ENCODE measurements around the gene HPCAL1. TPM values are rescaled to one million over a fixed set of nuclear protein-coding genes. Genes with fewer than 3 reads are reported as not detected.
A peak's percentile ranks its signal among the peaks of the same experiment; 100 is the strongest.

Gene HPCAL1
- total and polyA plus RNA-seq, 5 experiments from 2014 or later: 71.5 to 122 (median 86.2) TPM

GRCh38 chr2:10345126-10345525 lies 42.4 kb downstream of the HPCAL1 start:
- Mint-ChIP-seq H3K4me1 (peaks cover 51 to 85% (median 79%) of the 10 kb centered on the region in 4 donors), H3K4me3 (peak overlapping the region in 6 of 10 donors; percentile 5 to 64 (median 38)), H3K27ac (peak overlapping the region in 9 of 10 donors; percentile 51 to 89 (median 70)), H3K36me3 (peaks cover 0 to 3% (median 0%) of the 10 kb centered on the region in 3 donors), H3K27me3 (no peaks in the 10 kb centered on the region), H3K9me3 (no peaks in the 10 kb centered on the region)
- POLR2A ChIA-PET: interaction anchor here (0.7 kb wide), 1 partner anchor 43 kb away, joined by 4 read pairs; no protein-coding TSS in a partner anchor
- ATAC-seq (no peak), DNase-seq (peak in 1 of 10 donors; percentile 4)

GRCh38 chr2:10345813-10346212 lies 43.1 kb downstream of the HPCAL1 start:
- Mint-ChIP-seq H3K9me3 (no peaks in the 10 kb centered on the region), H3K36me3 (peaks cover 0 to 3% (median 0%) of the 10 kb centered on the region in 3 donors), H3K4me3 (peak overlapping the region in 3 of 10 donors; percentile 19 to 65 (median 24)), H3K27ac (peak overlapping the region in 7 of 10 donors; percentile 9 to 89 (median 62)), H3K27me3 (no peaks in the 10 kb centered on the region), H3K4me1 (peaks cover 49 to 84% (median 77%) of the 10 kb centered on the region in 4 donors)
- POLR2A ChIA-PET: no interaction called here
- DNase-seq (peak in 1 of 10 donors; percentile 22), ATAC-seq (no peak)

- H3K27me3 Mint-ChIP-seq: no peaks in the 10 kb centered on the region
- no peaks in the 10 kb centered on the region for H3K9me3 Mint-ChIP-seq
- no peak overlapping the region for H3K4me3 Mint-ChIP-seq
- H3K4me1 Mint-ChIP-seq: peaks cover 48 to 85% (median 78%) of the 10 kb centered on the region in 4 donors
- peak overlapping the region in 5 of 10 donors; percentile 20 to 89 (median 62) for H3K27ac Mint-ChIP-seq
- POLR2A ChIA-PET: interaction anchor here (1.0 kb wide), 1 partner anchor 32 kb away, joined by 8 read pairs; no protein-coding TSS in a partner anchor
- ATAC-seq (no peak), DNase-seq (peak in 1 of 10 donors; percentile 8)
- H3K36me3 Mint-ChIP-seq: peaks cover 0 to 3% (median 0%) of the 10 kb centered on the region in 3 donors
Observed at GRCh38 chr2:10346929-10347561, 44.3 kb downstream of the HPCAL1 start.

GRCh38 chr2:10347562-10347948 lies 44.9 kb downstream of the HPCAL1 start:
- DNase-seq (peak in 1 of 10 donors; percentile 45), ATAC-seq (no peak)
- peaks cover 53 to 85% (median 82%) of the 10 kb centered on the region in 4 donors for H3K4me1 Mint-ChIP-seq
- H3K27me3 Mint-ChIP-seq: no peaks in the 10 kb centered on the region
- POLR2A ChIA-PET: no interaction called here
- no peak overlapping the region for H3K4me3 Mint-ChIP-seq
- H3K9me3 Mint-ChIP-seq: no peaks in the 10 kb centered on the region
- H3K36me3 Mint-ChIP-seq: peaks cover 0 to 6% (median 0%) of the 10 kb centered on the region in 3 donors
- peak overlapping the region in 3 of 10 donors; percentile 46 to 89 (median 62) for H3K27ac Mint-ChIP-seq

GRCh38 chr2:10348891-10349290 lies 46.2 kb downstream of the HPCAL1 start:
- DNase-seq (no peak), ATAC-seq (no peak)
- peak overlapping the region in 7 of 10 donors; percentile 0 to 35 (median 24) for H3K27ac Mint-ChIP-seq

GRCh38 chr2:10350761-10351160 lies 48.1 kb downstream of the HPCAL1 start:
- Mint-ChIP-seq H3K9me3 (no peaks in the 10 kb centered on the region), H3K4me1 (peaks cover 43 to 80% (median 76%) of the 10 kb centered on the region in 4 donors), H3K4me3 (no peak overlapping the region), H3K36me3 (peaks cover 0 to 19% (median 0%) of the 10 kb centered on the region in 3 donors), H3K27ac (peak overlapping the region in 9 of 10 donors; percentile 23 to 93 (median 43)), H3K27me3 (no peaks in the 10 kb centered on the region)
- POLR2A ChIA-PET: no interaction called here
- no peak for ATAC-seq
- DNase-seq: no peak

More at GRCh38 chr2:10348891-10349290, 46.2 kb downstream of the HPCAL1 start:
- Mint-ChIP-seq H3K4me1 (peaks cover 45 to 81% (median 79%) of the 10 kb centered on the region in 4 donors), H3K9me3 (no peaks in the 10 kb centered on the region), H3K36me3 (peaks cover 0 to 6% (median 0%) of the 10 kb centered on the region in 3 donors), H3K27me3 (no peaks in the 10 kb centered on the region), H3K4me3 (peak overlapping the region in 1 of 10 donors; percentile 7)
- POLR2A ChIA-PET: no interaction called here

GRCh38 chr2:10352361-10352760 lies 49.7 kb downstream of the HPCAL1 start:
- Mint-ChIP-seq H3K4me3 (peak overlapping the region in 2 of 10 donors; percentile 16 to 27), H3K36me3 (peaks cover 0 to 22% (median 0%) of the 10 kb centered on the region in 3 donors), H3K27me3 (no peaks in the 10 kb centered on the region), H3K9me3 (no peaks in the 10 kb centered on the region), H3K4me1 (peaks cover 50 to 80% (median 78%) of the 10 kb centered on the region in 4 donors), H3K27ac (peak overlapping the region in 9 of 10 donors; percentile 18 to 93 (median 66))
- no peak for ATAC-seq
- DNase-seq: peak in 1 of 10 donors; percentile 2
- POLR2A ChIA-PET: interaction anchor here (0.6 to 1.7 kb wide), 4 partner anchors 11 to 49 kb away, joined by 3 to 6 read pairs (median 4); no protein-coding TSS in a partner anchor

- Mint-ChIP-seq H3K4me1 (peaks cover 45 to 79% (median 75%) of the 10 kb centered on the region in 4 donors), H3K27ac (peak overlapping the region in 9 of 10 donors; percentile 13 to 93 (median 66)), H3K27me3 (no peaks in the 10 kb centered on the region), H3K9me3 (no peaks in the 10 kb centered on the region), H3K36me3 (peaks cover 0 to 25% (median 0%) of the 10 kb centered on the region in 3 donors), H3K4me3 (no peak overlapping the region)
- DNase-seq: peak in 1 of 10 donors; percentile 36
- POLR2A ChIA-PET: interaction anchor here (1.0 to 1.7 kb wide), 2 partner anchors 15 to 49 kb away, joined by 3 to 5 read pairs; no protein-coding TSS in a partner anchor
- ATAC-seq: no peak
Observed at GRCh38 chr2:10352972-10353371, 50.3 kb downstream of the HPCAL1 start.

- H3K9me3 Mint-ChIP-seq: no peaks in the 10 kb centered on the region
- H3K27ac Mint-ChIP-seq: peak overlapping the region in 9 of 10 donors; percentile 29 to 93 (median 60)
- POLR2A ChIA-PET: no interaction called here
- H3K4me3 Mint-ChIP-seq: no peak overlapping the region
- peaks cover 45 to 79% (median 73%) of the 10 kb centered on the region in 4 donors for H3K4me1 Mint-ChIP-seq
- no peaks in the 10 kb centered on the region for H3K27me3 Mint-ChIP-seq
- ATAC-seq: no peak
- peak in 1 of 10 donors; percentile 4 for DNase-seq
- H3K36me3 Mint-ChIP-seq: peaks cover 0 to 30% (median 0%) of the 10 kb centered on the region in 3 donors
Observed at GRCh38 chr2:10353931-10354330, 51.2 kb downstream of the HPCAL1 start.

GRCh38 chr2:10354399-10354798 lies 51.7 kb downstream of the HPCAL1 start:
- Mint-ChIP-seq H3K27me3 (no peaks in the 10 kb centered on the region), H3K9me3 (no peaks in the 10 kb centered on the region), H3K27ac (peak overlapping the region in 9 of 10 donors; percentile 43 to 93 (median 77)), H3K4me1 (peaks cover 45 to 77% (median 70%) of the 10 kb centered on the region in 4 donors), H3K36me3 (peaks cover 0 to 31% (median 0%) of the 10 kb centered on the region in 3 donors), H3K4me3 (no peak overlapping the region)
- DNase-seq: no peak
- ATAC-seq: no peak
- POLR2A ChIA-PET: no interaction called here

- peaks cover 43 to 78% (median 67%) of the 10 kb centered on the region in 4 donors for H3K4me1 Mint-ChIP-seq
- POLR2A ChIA-PET: interaction anchor here (0.6 to 1.0 kb wide), 5 partner anchors 20 to 246 kb away, joined by 3 to 9 read pairs (median 4); partner anchors contain the start of gene HPCAL1
- DNase-seq: peak in 1 of 10 donors; percentile 51
- H3K27ac Mint-ChIP-seq: peak overlapping the region in 9 of 10 donors; percentile 14 to 92 (median 75)
- no peak for ATAC-seq
- no peaks in the 10 kb centered on the region for H3K27me3 Mint-ChIP-seq
- H3K4me3 Mint-ChIP-seq: peak overlapping the region in 7 of 10 donors; percentile 13 to 55 (median 39)
- no peaks in the 10 kb centered on the region for H3K9me3 Mint-ChIP-seq
- peaks cover 0 to 39% (median 0%) of the 10 kb centered on the region in 3 donors for H3K36me3 Mint-ChIP-seq
Observed at GRCh38 chr2:10355471-10356438, 53.1 kb downstream of the HPCAL1 start.

GRCh38 chr2:10356439-10356811 lies 53.7 kb downstream of the HPCAL1 start:
- POLR2A ChIA-PET: interaction anchor here (1.0 to 1.1 kb wide), 3 partner anchors 9 to 55 kb away, joined by 3 to 4 read pairs (median 3); partner anchors contain the start of gene HPCAL1
- ATAC-seq (peak; percentile 66 to 78), DNase-seq (peak in 8 of 10 donors; percentile 12 to 66 (median 33))
- H3K4me1 Mint-ChIP-seq: peaks cover 43 to 78% (median 67%) of the 10 kb centered on the region in 4 donors
- H3K4me3 Mint-ChIP-seq: peak overlapping the region in 7 of 10 donors; percentile 13 to 55 (median 39)
- peak overlapping the region in 9 of 10 donors; percentile 14 to 92 (median 67) for H3K27ac Mint-ChIP-seq
- no peaks in the 10 kb centered on the region for H3K27me3 Mint-ChIP-seq
- no peaks in the 10 kb centered on the region for H3K9me3 Mint-ChIP-seq
- H3K36me3 Mint-ChIP-seq: peaks cover 0 to 40% (median 0%) of the 10 kb centered on the region in 3 donors
